ENCODE data around the gene DLAT. TPM values are rescaled to one million over a fixed set of nuclear protein-coding genes. Genes with fewer than 3 reads are reported as not detected.

DLAT gene
- total RNA-seq, 1 experiment from 2014 or later = 102 TPM

DNA sequence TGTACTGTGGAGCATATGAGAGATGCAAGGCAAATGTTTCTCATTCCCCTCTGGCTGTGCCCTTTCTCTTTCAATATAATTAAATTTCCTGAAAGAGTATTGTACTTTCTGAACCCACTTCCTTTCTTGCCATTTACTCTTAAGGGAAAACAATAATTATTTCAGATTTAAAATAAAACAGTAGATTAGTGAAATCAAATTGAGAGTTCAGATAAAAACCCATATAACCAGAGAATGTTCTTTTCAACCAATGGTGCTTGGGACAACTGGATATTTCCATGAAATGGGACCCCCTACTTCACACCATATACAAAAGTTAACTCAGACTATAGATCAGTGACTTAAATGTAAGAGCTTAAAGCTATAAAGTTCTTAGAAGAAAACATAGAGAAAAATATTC is 26.1 kb upstream of the DLAT start:
- no peak for TF ChIP-seq EZH2phosphoT487 (IDR thresholded peaks at IDR 0.05; ENCODE audit: borderline replicate concordance, low read length)
- no peak for TF ChIP-seq EZH2 (IDR thresholded peaks at IDR 0.05; ENCODE audit: low read length, unreplicated experiment)
- TF ChIP-seq, protein P1, sequence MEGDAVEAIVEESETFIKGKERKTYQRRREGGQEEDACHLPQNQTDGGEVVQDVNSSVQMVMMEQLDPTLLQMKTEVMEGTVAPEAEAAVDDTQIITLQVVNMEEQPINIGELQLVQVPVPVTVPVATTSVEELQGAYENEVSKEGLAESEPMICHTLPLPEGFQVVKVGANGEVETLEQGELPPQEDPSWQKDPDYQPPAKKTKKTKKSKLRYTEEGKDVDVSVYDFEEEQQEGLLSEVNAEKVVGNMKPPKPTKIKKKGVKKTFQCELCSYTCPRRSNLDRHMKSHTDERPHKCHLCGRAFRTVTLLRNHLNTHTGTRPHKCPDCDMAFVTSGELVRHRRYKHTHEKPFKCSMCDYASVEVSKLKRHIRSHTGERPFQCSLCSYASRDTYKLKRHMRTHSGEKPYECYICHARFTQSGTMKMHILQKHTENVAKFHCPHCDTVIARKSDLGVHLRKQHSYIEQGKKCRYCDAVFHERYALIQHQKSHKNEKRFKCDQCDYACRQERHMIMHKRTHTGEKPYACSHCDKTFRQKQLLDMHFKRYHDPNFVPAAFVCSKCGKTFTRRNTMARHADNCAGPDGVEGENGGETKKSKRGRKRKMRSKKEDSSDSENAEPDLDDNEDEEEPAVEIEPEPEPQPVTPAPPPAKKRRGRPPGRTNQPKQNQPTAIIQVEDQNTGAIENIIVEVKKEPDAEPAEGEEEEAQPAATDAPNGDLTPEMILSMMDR (conservative IDR thresholded peaks at IDR 0.05; ENCODE audit: low read depth, low read length) = no peak
- intact Hi-C loops (cut with micrococcal nuclease) = no loop called here
- Histone ChIP-seq H3K9me3 (ENCODE audit: low read length) (no peaks in the 10 kb centered on the region), H3K27me3 (ENCODE audit: low read length) (no peaks in the 10 kb centered on the region), H2AFZ (ENCODE audit: low read length) (no peak overlapping the region), H3K4me3 (ENCODE audit: low read length) (no peak overlapping the region), H3K27ac (ENCODE audit: low read length) (no peak overlapping the region), H3K9me2 (replicated peaks; ENCODE audit: low read length) (no peaks in the 10 kb centered on the region), H3K4me1 (ENCODE audit: insufficient read depth, low read length) (no peaks in the 10 kb centered on the region), H4K20me1 (ENCODE audit: low read length) (no peaks in the 10 kb centered on the region), H3K4me2 (ENCODE audit: low read length) (no peak overlapping the region), H3F3A (ENCODE audit: low read length, unreplicated experiment) (no peaks in the 10 kb centered on the region), H3K9ac (ENCODE audit: low read length) (no peak overlapping the region), H3K79me2 (ENCODE audit: low read length) (no peaks in the 10 kb centered on the region), H3K36me3 (ENCODE audit: low read depth, low read length) (no peaks in the 10 kb centered on the region)
- POLR2A ChIA-PET (ENCODE audit: unreplicated experiment) = no interaction called here
- ATAC-seq = no peak
- CTCF ChIA-PET = interaction anchor here (0.5 kb wide), 1 partner anchor 18 kb away, joined by 4 read pairs; no protein-coding TSS in a partner anchor
- no TSS peak for BruUV-seq (replicated peaks)
- DNase-seq = no peak

DNA sequence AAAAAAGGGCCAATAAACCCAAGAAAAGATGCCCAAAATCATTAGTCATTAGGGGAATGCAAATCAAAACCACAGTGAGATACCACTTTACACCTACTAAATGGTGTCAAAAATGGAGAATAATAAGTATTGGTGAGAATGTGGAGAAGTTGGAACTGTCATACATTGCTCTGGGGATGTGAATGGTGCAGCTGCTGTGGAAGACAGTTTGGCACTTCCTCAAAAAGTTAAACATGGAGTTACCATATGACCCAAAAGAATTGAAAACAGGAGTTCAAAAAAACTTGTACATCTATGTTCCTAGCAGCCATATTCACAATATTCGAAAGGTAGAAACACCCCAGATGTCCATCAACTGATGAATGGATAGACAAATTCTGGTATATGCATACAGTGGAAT is 24.5 kb upstream of the DLAT start:
- no peak overlapping the region for H2AFZ ChIP-seq (ENCODE audit: low read length)
- no peaks in the 10 kb centered on the region for H3F3A ChIP-seq (ENCODE audit: low read length, unreplicated experiment)
- no peak overlapping the region for H3K4me3 ChIP-seq (ENCODE audit: low read length)
- ATAC-seq (no peak), DNase-seq (no peak)
- POLR2A ChIA-PET (ENCODE audit: unreplicated experiment) = interaction anchor here (0.6 kb wide), 1 partner anchor 75 kb away, joined by 3 read pairs; no protein-coding TSS in a partner anchor
- CTCF ChIA-PET = no interaction called here
- no peaks in the 10 kb centered on the region for H3K9me2 ChIP-seq (replicated peaks; ENCODE audit: low read length)
- no TSS peak for BruUV-seq (replicated peaks)
- H3K36me3 ChIP-seq (ENCODE audit: low read depth, low read length) = no peaks in the 10 kb centered on the region; the same call in 1 of the 2 replicates
- no peak overlapping the region for H3K9ac ChIP-seq (ENCODE audit: low read length)
- H3K4me2 ChIP-seq (ENCODE audit: low read length) = no peak overlapping the region
- no peaks in the 10 kb centered on the region for H3K27me3 ChIP-seq (ENCODE audit: low read length)
- H3K79me2 ChIP-seq (ENCODE audit: low read length) = no peaks in the 10 kb centered on the region
- TF ChIP-seq EZH2 (IDR thresholded peaks at IDR 0.05; ENCODE audit: low read length, unreplicated experiment) (no peak), EZH2phosphoT487 (IDR thresholded peaks at IDR 0.05; ENCODE audit: borderline replicate concordance, low read length) (no peak)
- TF ChIP-seq, protein P1 (conservative IDR thresholded peaks at IDR 0.05; ENCODE audit: low read depth, low read length) = no peak
- no peak overlapping the region for H3K27ac ChIP-seq (ENCODE audit: low read length)
- no peaks in the 10 kb centered on the region for H3K9me3 ChIP-seq (ENCODE audit: low read length)
- intact Hi-C loops (cut with micrococcal nuclease) = no loop called here
- no peaks in the 10 kb centered on the region for H3K4me1 ChIP-seq (ENCODE audit: insufficient read depth, low read length)
- H4K20me1 ChIP-seq (ENCODE audit: low read length) = no peaks in the 10 kb centered on the region

DNA sequence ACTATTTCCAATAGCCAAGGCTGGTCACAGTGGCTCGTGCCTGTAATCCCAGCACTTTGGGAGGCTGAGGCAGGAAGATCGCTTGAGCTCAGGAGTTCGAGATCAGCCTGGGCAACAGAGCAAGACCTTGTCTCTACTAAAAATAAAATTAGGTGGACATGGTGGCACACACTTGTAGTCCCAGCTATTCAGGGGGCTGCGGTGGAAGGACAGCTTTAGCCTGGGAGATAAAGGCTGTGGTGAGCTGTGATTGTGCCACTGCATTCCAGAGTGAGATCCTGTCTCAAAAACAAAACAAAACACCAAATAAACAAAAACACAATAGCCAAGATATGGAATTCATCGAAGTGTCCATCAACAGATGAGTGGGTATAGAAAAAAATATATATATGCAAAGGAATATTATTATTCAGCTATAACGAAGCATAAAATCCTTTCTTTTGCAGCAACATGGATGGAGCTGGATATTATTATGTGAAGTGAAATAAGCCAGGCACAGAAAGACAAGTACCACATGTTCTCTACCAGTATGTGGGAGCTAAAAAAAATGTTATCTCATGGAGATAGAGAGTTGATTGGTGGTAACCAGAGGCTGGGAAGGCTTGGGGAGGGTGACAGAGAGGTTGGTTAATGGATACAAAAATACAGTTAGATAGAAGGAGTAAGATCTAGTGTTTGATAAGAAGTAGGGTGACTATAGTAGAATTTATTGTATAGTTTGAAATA is 22.6 kb upstream of the DLAT start:
- no peaks in the 10 kb centered on the region for H3K79me2 ChIP-seq (ENCODE audit: low read length)
- H3K9me2 ChIP-seq (replicated peaks; ENCODE audit: low read length) = no peaks in the 10 kb centered on the region
- no peaks in the 10 kb centered on the region for H3K4me1 ChIP-seq (ENCODE audit: insufficient read depth, low read length)
- H3F3A ChIP-seq (ENCODE audit: low read length, unreplicated experiment) = no peaks in the 10 kb centered on the region
- ATAC-seq = no peak
- no peaks in the 10 kb centered on the region for H3K9me3 ChIP-seq (ENCODE audit: low read length)
- H3K36me3 ChIP-seq (ENCODE audit: low read depth, low read length) = no peaks in the 10 kb centered on the region; the same call in 1 of the 2 replicates
- ChIA-PET CTCF (no interaction called here), POLR2A (ENCODE audit: unreplicated experiment) (interaction anchor here (0.7 kb wide), 1 partner anchor 71 kb away, joined by 4 read pairs; no protein-coding TSS in a partner anchor)
- no peak overlapping the region for H3K4me2 ChIP-seq (ENCODE audit: low read length)
- no peak overlapping the region for H3K4me3 ChIP-seq (ENCODE audit: low read length)
- DNase-seq = no peak
- no TSS peak for BruUV-seq (replicated peaks)
- no peaks in the 10 kb centered on the region for H4K20me1 ChIP-seq (ENCODE audit: low read length)
- H2AFZ ChIP-seq (ENCODE audit: low read length) = no peak overlapping the region
- TF ChIP-seq EZH2phosphoT487 (IDR thresholded peaks at IDR 0.05; ENCODE audit: borderline replicate concordance, low read length) = no peak
- TF ChIP-seq, protein P1 (conservative IDR thresholded peaks at IDR 0.05; ENCODE audit: low read depth, low read length) = no peak
- TF ChIP-seq EZH2 (IDR thresholded peaks at IDR 0.05; ENCODE audit: low read length, unreplicated experiment) = no peak
- H3K27me3 ChIP-seq (ENCODE audit: low read length) = no peaks in the 10 kb centered on the region
- H3K9ac ChIP-seq (ENCODE audit: low read length) = no peak overlapping the region
- intact Hi-C loops (cut with micrococcal nuclease) = no loop called here
- H3K27ac ChIP-seq (ENCODE audit: low read length) = no peak overlapping the region

All from PC-3 (cell line).